GM23338 (cell line): Measurements from ENCODE around the gene OR51A7. TPM values are rescaled to one million over a fixed set of nuclear protein-coding genes. Genes with fewer than 3 reads are reported as not detected.

Experiments
- ATAC-seq: fragments of 200-7000 bp; cut with Tn5 transposase; 3 replicates; pipeline ENCODE4 v1.9.1; 2020
- DNase-seq: peaks from one replicate; pipeline ENCODE4 v3.0.0-alpha.2; 2015; ENCODE audit warnings: low spot score
- H2AFZ ChIP-seq: fragments of 200-600 bp; sonication (generic); 2 replicates; pipeline ENCODE4 v1.8.0; 2016; ENCODE audit warnings: antibody characterized with exemption, mild to moderate bottlenecking, moderate library complexity
- H3F3A ChIP-seq: fragments of 200-600 bp; sonication (generic); replicated peaks from 2 replicates; pipeline ENCODE4 v1.8.0; 2017; ENCODE audit warnings: antibody characterized with exemption, mixed run types, low read depth
- H3K27ac ChIP-seq: fragments of 200-600 bp; sonication (generic); 2 replicates; pipeline ENCODE4 v1.6.1; 2016; ENCODE audit warnings: low read depth
- H3K27me3 ChIP-seq: fragments of 200-600 bp; sonication (generic); 2 replicates; pipeline ENCODE4 v1.8.0; 2016; ENCODE audit warnings: mild to moderate bottlenecking, mixed run types, moderate library complexity; ENCODE audit not compliant: insufficient read depth
- H3K36me3 ChIP-seq: fragments of 200-600 bp; sonication (generic); 2 replicates; pipeline ENCODE4 v1.8.0; 2016; ENCODE audit warnings: mild to moderate bottlenecking; ENCODE audit not compliant: insufficient read depth
- H3K4me1 ChIP-seq: fragments of 200-600 bp; sonication (generic); 2 replicates; pipeline ENCODE4 v1.8.0; 2016; ENCODE audit warnings: mild to moderate bottlenecking, moderate library complexity; ENCODE audit not compliant: insufficient read depth
- H3K4me2 ChIP-seq: fragments of 200-600 bp; sonication (generic); 2 replicates; pipeline ENCODE4 v1.7.1; 2017; ENCODE audit warnings: mixed run types
- H3K4me3 ChIP-seq: fragments of 200-600 bp; sonication (generic); 2 replicates; pipeline ENCODE4 v1.6.1; 2016; ENCODE audit warnings: mixed run types
- H3K79me2 ChIP-seq: fragments of 200-600 bp; sonication (generic); replicated peaks from 2 replicates; pipeline ENCODE4 v1.8.0; 2017; ENCODE audit warnings: mild to moderate bottlenecking; ENCODE audit not compliant: insufficient read depth
- H3K9me2 ChIP-seq: fragments of 200-600 bp; sonication (generic); 2 replicates; pipeline ENCODE4 v1.8.0; 2017; ENCODE audit not compliant: insufficient read depth
- H4K20me1 ChIP-seq: fragments of 200-600 bp; sonication (generic); replicated peaks from 2 replicates; pipeline ENCODE4 v1.8.0; 2017; ENCODE audit warnings: mild to moderate bottlenecking; ENCODE audit not compliant: insufficient read depth
- H3K27ac Mint-ChIP-seq: 2 replicates; pipeline ENCODE4 v1.8.0; 2020; ENCODE audit warnings: inconsistent platforms, mild to moderate bottlenecking, moderate library complexity, mixed read lengths
- H3K27me3 Mint-ChIP-seq: 3 replicates; pipeline ENCODE4 v1.8.0; 2022; ENCODE audit warnings: low read depth, mild to moderate bottlenecking, moderate library complexity, mixed read lengths, inconsistent platforms; ENCODE audit not compliant: insufficient read depth, poor library complexity
- H3K36me3 Mint-ChIP-seq: 3 replicates; pipeline ENCODE4 v1.8.0; 2021; ENCODE audit warnings: low read depth, mild to moderate bottlenecking, inconsistent platforms, moderate library complexity, mixed read lengths
- H3K4me1 Mint-ChIP-seq: 3 replicates; pipeline ENCODE4 v1.8.0; 2020; ENCODE audit warnings: mild to moderate bottlenecking, inconsistent platforms, mixed read lengths
- H3K4me3 Mint-ChIP-seq: 3 replicates; pipeline ENCODE4 v1.8.0; 2021; ENCODE audit warnings: moderate library complexity, mild to moderate bottlenecking, inconsistent platforms, mixed read lengths
- H3K9me3 Mint-ChIP-seq: 3 replicates; pipeline ENCODE4 v1.8.0; 2020; ENCODE audit warnings: moderate library complexity, mild to moderate bottlenecking, inconsistent platforms, mixed read lengths
- CREB1 ChIP-seq: fragments of 250-450 bp; sonication (Bioruptor Pico); IDR thresholded peaks from 2 replicates; pipeline ENCODE4 v1.5.0; 2020; ENCODE audit warnings: low read depth, mild to moderate bottlenecking, moderate library complexity
- JUNB ChIP-seq: IDR thresholded peaks from one replicate; pipeline ENCODE4 v1.6.1; 2016; ENCODE audit warnings: antibody characterized with exemption; ENCODE audit not compliant: unreplicated experiment
- NANOG ChIP-seq: IDR thresholded peaks from 2 replicates; pipeline ENCODE4 v1.6.1; 2016; ENCODE audit warnings: antibody characterized with exemption, borderline replicate concordance
- POLR2AphosphoS5 ChIP-seq: IDR thresholded peaks from 2 replicates; pipeline ENCODE4 v1.6.1; 2016; ENCODE audit warnings: antibody characterized with exemption, low read depth
- polyA plus RNA-seq: library from polyadenylated mRNA; unstranded; fragments of >200 nt; fragmentation: Nextera tagmentation; extraction: Ambion mirVana; gene quantifications from 2 replicates; pipeline ENCODE4 v1.2.1, GENCODE V29; 2016
- total RNA-seq: library from RNA; depleted of rRNA; stranded (reverse); fragments of >200 nt; shearing (Covaris generic); gene quantifications from 2 replicates; pipeline ENCODE4 v1.2.3, GENCODE V29; 2014
- TF ChIP-seq, protein P1 (sequence below): IDR thresholded peaks from one replicate; pipeline ENCODE4 v1.6.1; 2018; ENCODE audit warnings: antibody characterized with exemption; ENCODE audit not compliant: unreplicated experiment
- TF ChIP-seq, protein P2 (sequence below): fragments of 250-450 bp; sonication (Bioruptor Pico); IDR thresholded peaks from 2 replicates; pipeline ENCODE4 v1.5.0; 2020; ENCODE audit warnings: mild to moderate bottlenecking, moderate library complexity

Gene OR51A7
- total and polyA plus RNA-seq, 2 experiments from 2014 or later: not detected

DNA sequence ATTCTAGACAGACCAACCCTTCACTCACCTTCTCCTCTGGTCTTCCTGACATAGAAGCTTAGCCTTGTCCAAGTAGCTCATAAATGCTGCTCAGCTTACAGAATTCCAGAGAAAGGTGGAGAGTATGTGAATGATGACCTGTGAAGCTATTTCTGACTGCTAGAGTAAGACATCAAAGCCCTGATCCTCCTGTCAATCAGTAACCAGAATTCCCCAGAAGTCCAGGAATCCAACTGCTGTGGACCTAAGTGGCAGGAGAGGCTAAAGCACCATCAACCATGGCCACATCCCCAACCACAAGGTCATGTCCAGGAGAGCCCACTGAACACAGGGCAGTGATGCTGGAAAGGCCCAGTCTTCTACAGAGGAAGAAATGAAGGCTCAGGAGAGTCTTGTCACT lies 13.0 kb downstream of the OR51A7 start (continued):
- TF ChIP-seq, protein P1, sequence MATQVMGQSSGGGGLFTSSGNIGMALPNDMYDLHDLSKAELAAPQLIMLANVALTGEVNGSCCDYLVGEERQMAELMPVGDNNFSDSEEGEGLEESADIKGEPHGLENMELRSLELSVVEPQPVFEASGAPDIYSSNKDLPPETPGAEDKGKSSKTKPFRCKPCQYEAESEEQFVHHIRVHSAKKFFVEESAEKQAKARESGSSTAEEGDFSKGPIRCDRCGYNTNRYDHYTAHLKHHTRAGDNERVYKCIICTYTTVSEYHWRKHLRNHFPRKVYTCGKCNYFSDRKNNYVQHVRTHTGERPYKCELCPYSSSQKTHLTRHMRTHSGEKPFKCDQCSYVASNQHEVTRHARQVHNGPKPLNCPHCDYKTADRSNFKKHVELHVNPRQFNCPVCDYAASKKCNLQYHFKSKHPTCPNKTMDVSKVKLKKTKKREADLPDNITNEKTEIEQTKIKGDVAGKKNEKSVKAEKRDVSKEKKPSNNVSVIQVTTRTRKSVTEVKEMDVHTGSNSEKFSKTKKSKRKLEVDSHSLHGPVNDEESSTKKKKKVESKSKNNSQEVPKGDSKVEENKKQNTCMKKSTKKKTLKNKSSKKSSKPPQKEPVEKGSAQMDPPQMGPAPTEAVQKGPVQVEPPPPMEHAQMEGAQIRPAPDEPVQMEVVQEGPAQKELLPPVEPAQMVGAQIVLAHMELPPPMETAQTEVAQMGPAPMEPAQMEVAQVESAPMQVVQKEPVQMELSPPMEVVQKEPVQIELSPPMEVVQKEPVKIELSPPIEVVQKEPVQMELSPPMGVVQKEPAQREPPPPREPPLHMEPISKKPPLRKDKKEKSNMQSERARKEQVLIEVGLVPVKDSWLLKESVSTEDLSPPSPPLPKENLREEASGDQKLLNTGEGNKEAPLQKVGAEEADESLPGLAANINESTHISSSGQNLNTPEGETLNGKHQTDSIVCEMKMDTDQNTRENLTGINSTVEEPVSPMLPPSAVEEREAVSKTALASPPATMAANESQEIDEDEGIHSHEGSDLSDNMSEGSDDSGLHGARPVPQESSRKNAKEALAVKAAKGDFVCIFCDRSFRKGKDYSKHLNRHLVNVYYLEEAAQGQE: no peak

DNA sequence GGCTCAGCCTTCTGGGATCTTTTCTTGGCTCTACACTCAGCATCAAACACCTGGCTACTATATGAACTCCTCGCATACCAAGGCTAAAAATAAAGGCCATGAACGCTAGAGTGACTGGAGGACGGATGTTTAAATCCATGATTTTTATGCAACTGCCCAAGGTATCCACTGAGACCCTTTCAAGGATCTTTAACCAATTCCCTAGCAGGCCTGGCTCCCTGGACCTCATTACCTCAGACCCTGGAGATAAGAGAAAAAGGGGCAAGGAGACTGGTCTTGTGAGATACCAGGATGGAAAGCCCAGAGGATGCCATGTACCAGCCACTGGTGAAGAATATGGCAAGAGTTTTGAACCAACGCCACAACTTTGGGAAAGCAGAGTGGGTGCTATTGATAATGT lies 15.7 kb downstream of the OR51A7 start, which contains the start of gene OR51G2:
TSS of gene OR51G2 (minus strand) at position 101 of the 400 bp plus-strand sequence. CDS start 3,687 bp downstream, outside the sequence.
- TF ChIP-seq JUNB (no peak), CREB1 (CRISPR knock-in tag) (no peak), POLR2AphosphoS5 (no peak), NANOG (no peak)
- TF ChIP-seq, protein P1: no peak
- TF ChIP-seq, protein P2, sequence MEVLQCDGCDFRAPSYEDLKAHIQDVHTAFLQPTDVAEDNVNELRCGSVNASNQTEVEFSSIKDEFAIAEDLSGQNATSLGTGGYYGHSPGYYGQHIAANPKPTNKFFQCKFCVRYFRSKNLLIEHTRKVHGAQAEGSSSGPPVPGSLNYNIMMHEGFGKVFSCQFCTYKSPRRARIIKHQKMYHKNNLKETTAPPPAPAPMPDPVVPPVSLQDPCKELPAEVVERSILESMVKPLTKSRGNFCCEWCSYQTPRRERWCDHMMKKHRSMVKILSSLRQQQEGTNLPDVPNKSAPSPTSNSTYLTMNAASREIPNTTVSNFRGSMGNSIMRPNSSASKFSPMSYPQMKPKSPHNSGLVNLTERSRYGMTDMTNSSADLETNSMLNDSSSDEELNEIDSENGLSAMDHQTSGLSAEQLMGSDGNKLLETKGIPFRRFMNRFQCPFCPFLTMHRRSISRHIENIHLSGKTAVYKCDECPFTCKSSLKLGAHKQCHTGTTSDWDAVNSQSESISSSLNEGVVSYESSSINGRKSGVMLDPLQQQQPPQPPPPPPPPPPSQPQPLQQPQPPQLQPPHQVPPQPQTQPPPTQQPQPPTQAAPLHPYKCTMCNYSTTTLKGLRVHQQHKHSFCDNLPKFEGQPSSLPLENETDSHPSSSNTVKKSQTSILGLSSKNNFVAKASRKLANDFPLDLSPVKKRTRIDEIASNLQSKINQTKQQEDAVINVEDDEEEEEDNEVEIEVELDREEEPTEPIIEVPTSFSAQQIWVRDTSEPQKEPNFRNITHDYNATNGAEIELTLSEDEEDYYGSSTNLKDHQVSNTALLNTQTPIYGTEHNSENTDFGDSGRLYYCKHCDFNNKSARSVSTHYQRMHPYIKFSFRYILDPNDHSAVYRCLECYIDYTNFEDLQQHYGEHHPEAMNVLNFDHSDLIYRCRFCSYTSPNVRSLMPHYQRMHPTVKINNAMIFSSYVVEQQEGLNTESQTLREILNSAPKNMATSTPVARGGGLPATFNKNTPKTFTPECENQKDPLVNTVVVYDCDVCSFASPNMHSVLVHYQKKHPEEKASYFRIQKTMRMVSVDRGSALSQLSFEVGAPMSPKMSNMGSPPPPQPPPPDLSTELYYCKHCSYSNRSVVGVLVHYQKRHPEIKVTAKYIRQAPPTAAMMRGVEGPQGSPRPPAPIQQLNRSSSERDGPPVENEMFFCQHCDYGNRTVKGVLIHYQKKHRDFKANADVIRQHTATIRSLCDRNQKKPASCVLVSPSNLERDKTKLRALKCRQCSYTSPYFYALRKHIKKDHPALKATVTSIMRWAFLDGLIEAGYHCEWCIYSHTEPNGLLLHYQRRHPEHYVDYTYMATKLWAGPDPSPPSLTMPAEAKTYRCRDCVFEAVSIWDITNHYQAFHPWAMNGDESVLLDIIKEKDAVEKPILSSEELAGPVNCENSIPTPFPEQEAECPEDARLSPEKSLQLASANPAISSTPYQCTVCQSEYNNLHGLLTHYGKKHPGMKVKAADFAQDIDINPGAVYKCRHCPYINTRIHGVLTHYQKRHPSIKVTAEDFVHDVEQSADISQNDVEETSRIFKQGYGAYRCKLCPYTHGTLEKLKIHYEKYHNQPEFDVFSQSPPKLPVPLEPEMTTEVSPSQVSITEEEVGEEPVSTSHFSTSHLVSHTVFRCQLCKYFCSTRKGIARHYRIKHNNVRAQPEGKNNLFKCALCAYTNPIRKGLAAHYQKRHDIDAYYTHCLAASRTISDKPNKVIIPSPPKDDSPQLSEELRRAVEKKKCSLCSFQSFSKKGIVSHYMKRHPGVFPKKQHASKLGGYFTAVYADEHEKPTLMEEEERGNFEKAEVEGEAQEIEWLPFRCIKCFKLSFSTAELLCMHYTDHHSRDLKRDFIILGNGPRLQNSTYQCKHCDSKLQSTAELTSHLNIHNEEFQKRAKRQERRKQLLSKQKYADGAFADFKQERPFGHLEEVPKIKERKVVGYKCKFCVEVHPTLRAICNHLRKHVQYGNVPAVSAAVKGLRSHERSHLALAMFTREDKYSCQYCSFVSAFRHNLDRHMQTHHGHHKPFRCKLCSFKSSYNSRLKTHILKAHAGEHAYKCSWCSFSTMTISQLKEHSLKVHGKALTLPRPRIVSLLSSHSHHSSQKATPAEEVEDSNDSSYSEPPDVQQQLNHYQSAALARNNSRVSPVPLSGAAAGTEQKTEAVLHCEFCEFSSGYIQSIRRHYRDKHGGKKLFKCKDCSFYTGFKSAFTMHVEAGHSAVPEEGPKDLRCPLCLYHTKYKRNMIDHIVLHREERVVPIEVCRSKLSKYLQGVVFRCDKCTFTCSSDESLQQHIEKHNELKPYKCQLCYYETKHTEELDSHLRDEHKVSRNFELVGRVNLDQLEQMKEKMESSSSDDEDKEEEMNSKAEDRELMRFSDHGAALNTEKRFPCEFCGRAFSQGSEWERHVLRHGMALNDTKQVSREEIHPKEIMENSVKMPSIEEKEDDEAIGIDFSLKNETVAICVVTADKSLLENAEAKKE (CRISPR knock-in tag): no peak

More for the DNA sequence above, 15.7 kb downstream of the OR51A7 start, which contains the start of gene OR51G2:
- H3K27ac Mint-ChIP-seq: no peak within 1 kb of the TSS
- H3K4me3 ChIP-seq: no peak within 1 kb of the TSS
- H3K9me3 Mint-ChIP-seq: no peaks in the 10 kb centered on the region
- peak within 1 kb of the TSS; percentile 66; the same call in 1 of the 2 replicates for H2AFZ ChIP-seq
- H3K4me2 ChIP-seq: no peak within 1 kb of the TSS
- H4K20me1 ChIP-seq: no peaks in the 10 kb centered on the region
- H3K27me3 ChIP-seq: no peaks in the 10 kb centered on the region
- H3K36me3 ChIP-seq: no peaks in the 10 kb centered on the region
- ATAC-seq (no peak), DNase-seq (no peak)
- no peak within 1 kb of the TSS for H3K4me3 Mint-ChIP-seq
- H3K27ac ChIP-seq: no peak within 1 kb of the TSS
- H3K4me1 ChIP-seq: no peaks in the 10 kb centered on the region
- H3K79me2 ChIP-seq: no peaks in the 10 kb centered on the region
- no peaks in the 10 kb centered on the region for H3K36me3 Mint-ChIP-seq
- H3F3A ChIP-seq: no peaks in the 10 kb centered on the region
- no peaks in the 10 kb centered on the region; the same call in 1 of the 2 replicates for H3K9me2 ChIP-seq
- H3K4me1 Mint-ChIP-seq: no peaks in the 10 kb centered on the region
- H3K27me3 Mint-ChIP-seq: peaks cover 1% of the 10 kb centered on the region
